Bone marrow (tissue), 2 donors: ENCODE results near the gene ZNF23.

Experiments
- DNase-seq, 2 donors: peaks; one replicate each; lab custom pipeline; 2025; lab: John Stamatoyannopoulos, UW

Gene ZNF23

DNA sequence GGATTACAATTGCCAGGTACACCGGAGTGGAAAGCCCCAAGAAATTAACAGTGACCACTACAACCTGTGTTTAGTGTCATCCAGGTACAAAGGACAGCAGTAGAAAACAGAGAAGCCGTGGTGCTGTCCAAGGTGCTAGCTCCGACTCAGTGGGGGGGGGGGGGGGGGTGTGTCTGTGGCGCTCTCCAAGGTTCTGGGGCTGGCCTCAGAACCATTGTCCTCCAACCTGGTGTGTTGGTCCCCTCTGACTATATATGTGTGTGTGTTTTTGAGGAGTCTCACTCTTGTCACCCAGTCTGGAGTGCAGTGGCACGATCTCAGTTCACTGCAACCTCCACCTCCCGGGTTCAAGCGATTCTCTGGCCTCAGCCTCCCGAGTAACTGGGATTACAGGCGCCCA lies 5.8 kb upstream of the ZNF23 start:
- no peak for DNase-seq

GRCh38 chr16:71464231-71464630 lies 2.2 kb upstream of the ZNF23 start:
- no peak for DNase-seq

GRCh38 chr16:71460941-71461340 lies 1.1 kb downstream of the ZNF23 start:
- DNase-seq = no peak

GRCh38 chr16:71460236-71460635 lies 1.8 kb downstream of the ZNF23 start:
- no peak for DNase-seq

GRCh38 chr16:71459510-71459909 lies 2.5 kb downstream of the ZNF23 start:
- DNase-seq = no peak

GRCh38 chr16:71456801-71457200 lies 5.2 kb downstream of the ZNF23 start:
- no peak for DNase-seq

GRCh38 chr16:71453036-71453435 lies 9.0 kb downstream of the ZNF23 start:
- DNase-seq = no peak

GRCh38 chr16:71449020-71449419 lies 13.0 kb downstream of the ZNF23 start:
- DNase-seq = no peak

DNA sequence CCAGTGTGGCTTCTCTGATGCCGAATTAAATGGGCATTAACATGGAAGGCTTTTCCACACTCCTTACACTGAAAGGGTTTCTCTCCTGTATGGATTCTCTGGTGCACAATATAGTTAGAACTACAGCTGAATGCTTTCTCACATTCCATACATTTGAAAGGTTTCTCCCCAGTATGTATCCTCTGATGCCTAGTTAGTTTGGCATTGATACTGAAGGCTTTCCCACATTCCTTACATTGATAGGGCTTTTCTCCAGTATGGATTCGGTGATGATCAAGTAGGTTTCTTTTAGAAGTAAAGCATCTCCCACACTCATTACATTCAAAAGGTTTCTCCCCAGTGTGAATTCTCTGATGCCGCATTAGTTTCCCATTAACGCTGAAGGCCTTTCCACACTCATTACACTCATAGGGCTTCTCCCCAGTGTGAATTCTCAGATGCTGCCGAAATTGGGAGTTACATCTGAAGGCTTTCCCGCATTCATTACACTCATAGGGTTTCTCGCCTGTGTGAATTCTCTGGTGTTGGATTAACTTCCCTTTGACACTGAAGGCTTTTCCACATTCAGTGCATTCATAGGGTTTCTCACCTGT lies 13.7 kb downstream of the ZNF23 start:
- no peak for DNase-seq

DNA sequence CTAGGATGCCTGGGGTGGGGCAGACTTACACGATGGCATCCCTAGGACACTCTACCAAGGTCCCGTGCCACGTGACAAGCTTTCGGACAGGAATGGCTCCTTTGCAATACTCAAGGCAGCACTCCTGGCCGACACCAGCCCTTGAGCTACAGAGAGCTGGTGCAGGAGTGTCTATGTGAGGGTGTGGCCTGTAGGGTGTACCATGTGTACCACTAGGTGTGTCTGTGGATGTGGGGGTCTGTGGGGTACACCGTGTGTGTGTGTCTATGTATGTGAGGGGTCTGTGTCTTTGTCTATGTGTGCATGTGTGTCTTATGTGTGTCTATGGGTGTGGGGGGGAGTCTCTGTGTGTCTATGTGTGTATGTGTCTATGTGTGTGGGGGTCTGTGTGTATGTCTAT lies 18.3 kb downstream of the ZNF23 start:
- no peak for DNase-seq

- no peak for DNase-seq
These were observed 20.0 kb downstream of the ZNF23 start, which contains the start of gene TLE7 for GRCh38 chr16:71442051-71442440. Gene TLE7, minus strand, starts transcription at chr16:71442054. Its CDS starts 8,730 bp downstream, at chr16:71433324.

DNA sequence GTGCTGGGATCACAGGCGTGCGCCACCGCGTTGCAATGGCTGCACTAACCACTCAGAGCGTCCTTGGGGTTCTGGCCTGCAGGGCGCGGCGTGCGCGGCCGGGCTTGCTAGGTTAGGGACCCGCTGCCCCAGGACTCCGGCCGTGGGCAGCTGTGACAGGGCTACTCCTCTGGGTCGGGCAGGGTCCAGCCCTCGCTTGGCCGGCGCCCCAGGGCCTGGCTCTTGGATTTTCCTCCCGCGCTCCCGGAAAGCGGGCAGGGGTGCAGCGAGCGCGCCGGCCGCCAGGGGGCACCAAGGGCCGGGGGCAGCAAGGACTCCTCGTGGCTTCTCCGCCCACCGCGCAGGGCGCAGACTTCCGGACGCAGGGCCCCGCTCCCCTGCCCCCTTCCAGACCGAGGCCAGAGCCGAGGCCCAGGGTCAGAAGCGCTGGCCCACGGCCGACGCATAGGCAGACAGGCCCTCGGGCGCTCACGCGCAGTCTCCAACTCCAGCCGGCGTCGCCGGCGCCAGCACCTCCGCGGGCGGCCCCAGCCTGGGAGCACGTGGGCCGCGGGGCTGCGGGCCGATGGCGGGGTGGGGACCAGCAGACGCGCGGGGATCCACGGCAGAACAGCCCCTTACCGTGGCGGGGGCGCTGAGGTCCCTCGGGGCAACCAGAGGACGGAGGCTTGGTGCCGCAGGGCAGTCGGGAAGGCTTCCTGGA lies 20.5 kb downstream of the ZNF23 start:
- DNase-seq = no peak

GRCh38 chr16:71440669-71441347 lies 21.2 kb downstream of the ZNF23 start:
- DNase-seq = no peak

DNA sequence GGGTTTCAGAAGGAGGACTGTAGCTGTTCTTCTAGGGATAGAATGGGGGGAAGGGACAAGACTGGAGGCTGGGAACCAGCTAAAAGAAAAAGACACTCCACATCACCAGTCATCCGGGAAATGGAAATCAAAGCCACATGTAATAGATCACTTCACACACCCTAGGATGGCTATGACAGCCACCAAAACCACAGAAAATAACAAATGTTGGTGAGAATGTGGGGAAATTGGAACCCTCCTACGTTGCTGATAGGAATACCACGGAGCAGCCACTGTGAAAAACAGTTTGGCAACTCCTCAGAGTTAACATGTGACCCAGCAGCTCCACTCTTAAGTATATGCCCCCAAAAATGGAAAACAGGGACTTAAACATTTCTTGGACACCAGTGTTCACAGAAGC lies 22.5 kb downstream of the ZNF23 start:
- no peak for DNase-seq

DNA sequence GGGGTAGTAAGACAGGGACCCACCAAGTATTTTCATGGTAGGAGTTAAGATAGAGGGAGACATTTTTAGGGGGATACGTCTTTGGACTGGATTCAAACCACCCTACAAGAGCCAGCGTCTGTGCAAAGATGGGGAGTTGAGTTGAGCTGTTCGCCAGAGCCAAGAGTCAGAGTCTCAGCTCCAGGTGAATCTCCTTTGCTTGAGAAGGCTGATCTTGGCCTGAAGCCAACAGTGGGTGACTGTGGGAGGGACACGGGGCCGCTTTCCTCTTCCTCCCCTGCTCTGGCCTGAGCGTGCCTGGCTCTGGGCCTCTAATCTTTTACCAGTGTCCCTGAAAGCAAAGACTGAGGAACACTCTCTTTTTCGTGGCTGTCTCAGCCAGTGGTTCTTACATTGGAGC lies 25.6 kb downstream of the ZNF23 start:
- DNase-seq = no peak

GRCh38 chr16:71432906-71433305 lies 29.1 kb downstream of the ZNF23 start:
- DNase-seq = no peak

DNA sequence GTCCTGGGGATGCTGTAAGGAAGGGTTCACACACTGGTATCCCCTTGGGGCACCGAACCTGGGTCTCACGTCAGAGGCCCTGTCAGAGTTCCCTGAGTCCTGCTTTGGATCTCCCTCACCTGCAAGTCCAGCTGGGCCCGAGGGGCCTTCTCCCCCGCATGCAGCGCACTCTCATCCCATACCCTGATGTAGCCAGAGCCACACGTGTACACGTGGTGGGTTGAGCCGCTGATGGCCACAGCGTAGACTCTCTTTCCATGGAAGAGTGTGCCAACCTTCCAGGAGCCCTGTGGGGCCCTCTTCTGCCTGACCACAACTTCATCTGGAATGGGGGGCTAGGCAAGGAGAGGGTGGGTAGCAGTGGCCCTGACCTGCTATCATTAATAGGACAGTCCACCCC lies 30.1 kb downstream of the ZNF23 start:
- no peak for DNase-seq

DNA sequence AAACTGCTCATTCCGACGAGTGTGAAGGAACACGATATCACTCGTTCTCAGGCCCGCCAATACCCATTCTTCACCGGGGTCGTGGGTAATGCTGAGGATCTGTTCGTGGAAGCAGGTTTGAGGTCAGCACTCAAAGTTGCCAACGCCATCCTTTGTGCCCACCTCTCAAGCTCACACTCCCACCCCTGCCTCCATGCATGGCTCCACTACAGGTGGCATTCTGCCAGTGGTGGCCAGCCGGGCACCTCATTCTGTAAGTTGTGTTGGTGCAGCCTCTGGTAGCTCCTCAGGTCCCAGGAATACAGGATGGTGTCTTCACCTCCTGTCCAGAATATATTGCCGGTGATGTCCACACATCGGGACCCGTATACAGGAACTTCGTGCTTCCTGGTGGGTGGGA lies 30.9 kb downstream of the ZNF23 start:
- no peak for DNase-seq

DNA sequence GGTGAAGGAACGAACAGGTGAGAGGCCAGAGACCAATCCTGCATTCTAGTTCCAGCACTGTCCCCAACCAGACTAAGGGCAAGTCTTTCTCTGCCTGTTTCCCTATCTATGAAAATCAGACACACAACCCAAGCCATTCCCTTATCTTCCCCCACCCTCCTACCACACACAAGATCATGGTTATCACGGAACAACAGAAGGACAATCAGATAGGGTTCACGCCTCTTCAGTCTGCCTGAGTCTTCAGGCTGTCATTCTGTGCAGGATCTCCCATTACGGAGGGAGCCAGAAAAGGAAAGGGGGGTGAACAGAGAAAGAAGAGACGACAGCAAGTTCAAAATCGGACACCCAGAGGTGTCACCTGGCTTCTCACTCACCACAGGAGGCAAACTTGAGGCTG lies 31.3 kb downstream of the ZNF23 start:
- DNase-seq = no peak

GRCh38 chr16:71429581-71429980 lies 32.5 kb downstream of the ZNF23 start:
- DNase-seq = no peak

DNA sequence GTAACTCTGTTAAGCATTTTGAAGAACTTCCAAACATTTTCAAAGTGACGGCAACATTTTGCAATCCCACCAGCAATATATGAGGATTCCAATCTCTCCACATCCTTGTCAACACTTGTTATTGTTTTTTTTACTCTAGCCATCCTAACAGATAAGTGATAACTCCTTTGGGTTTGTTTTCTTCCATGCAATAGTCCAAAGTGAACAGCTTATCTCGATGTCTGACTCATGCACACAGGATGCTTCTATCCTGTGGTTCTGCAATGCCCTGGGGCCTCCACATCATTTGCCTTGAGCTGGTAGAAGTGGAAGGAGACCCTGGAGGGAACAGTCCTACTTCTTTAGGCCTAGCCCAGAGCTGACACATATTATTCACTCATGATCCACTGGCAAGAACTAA lies 33.2 kb downstream of the ZNF23 start:
- no peak for DNase-seq

GRCh38 chr16:71428385-71428784 lies 33.7 kb downstream of the ZNF23 start:
- no peak for DNase-seq

DNA sequence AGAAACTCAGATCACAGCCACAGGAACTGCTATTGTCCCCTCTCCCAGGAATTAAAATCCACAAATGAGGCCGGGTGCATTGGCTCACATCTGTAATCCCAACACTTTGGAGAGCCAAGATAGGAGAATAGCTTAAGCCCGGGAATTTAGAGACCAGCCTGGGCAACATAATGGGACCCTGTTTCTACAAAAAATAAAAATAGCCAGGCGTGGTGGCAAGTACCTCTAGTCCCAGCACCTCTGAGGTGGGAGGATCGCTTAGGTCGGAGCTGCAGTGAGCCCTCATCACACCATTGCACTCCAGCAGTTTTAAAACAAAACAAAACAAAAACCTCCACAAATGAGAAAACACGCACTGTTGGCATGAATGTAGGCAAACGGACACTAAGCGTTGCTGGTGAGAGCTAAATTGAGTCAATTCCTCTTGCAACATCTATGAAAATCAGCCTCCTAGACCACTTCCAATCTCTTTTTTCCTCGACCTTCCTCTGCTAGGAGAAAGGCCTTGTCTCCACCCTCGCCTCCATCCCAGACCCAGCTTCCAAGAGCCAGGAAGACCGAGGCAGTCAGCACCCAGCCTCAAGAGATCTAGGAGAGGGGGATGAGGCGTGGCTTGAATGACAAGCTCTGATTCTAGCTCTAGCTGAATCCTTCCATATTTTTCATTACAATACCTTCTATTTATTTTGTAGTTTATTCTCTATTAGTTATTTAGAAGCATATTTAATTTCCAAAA lies 35.0 kb downstream of the ZNF23 start:
- no peak for DNase-seq
